Stimulated activated effector memory CD8-positive, alpha-beta T cell treated with anti-CD3 and anti-CD28 coated beads, Interleukin-12 subunit alpha, Interleukin-12 subunit beta, amount 100 ng/mL, for 72 hours (primary cell): ENCODE measurements around the gene CAMK2B.

Experiments used
- ATAC-seq: fragments of 150-1000 bp; cut with Tn5 transposase; 2 replicates; pipeline ENCODE4 v1.10.0; 2021
- DNase-seq, 2 donors: peaks; one replicate each; pipeline ENCODE4 v3.0.0; 2021 to 2022; ENCODE audit warnings: low spot score in 2 of 2
- H3K27ac Mint-ChIP-seq: one replicate; pipeline ENCODE4 v1.8.0; 2022; ENCODE audit warnings: mild to moderate bottlenecking, mixed read lengths
- H3K36me3 Mint-ChIP-seq: one replicate; pipeline ENCODE4 v1.8.0; 2022; ENCODE audit warnings: mild to moderate bottlenecking, mixed read lengths
- H3K4me1 Mint-ChIP-seq: one replicate; pipeline ENCODE4 v1.8.0; 2022; ENCODE audit warnings: mixed read lengths
- H3K4me3 Mint-ChIP-seq: one replicate; pipeline ENCODE4 v1.8.0; 2022; ENCODE audit warnings: mild to moderate bottlenecking, mixed read lengths
- H3K9me3 Mint-ChIP-seq: one replicate; pipeline ENCODE4 v1.8.0; 2022; ENCODE audit warnings: mixed read lengths

The CAMK2B gene

GRCh38 chr7:44232901-44233715, 92.3 kb downstream of the CAMK2B start:
- Mint-ChIP-seq H3K27ac (no peak overlapping the region), H3K36me3 (no peaks in the 10 kb centered on the region), H3K4me3 (no peak overlapping the region), H3K9me3 (no peaks in the 10 kb centered on the region), H3K4me1 (no peaks in the 10 kb centered on the region)
- ATAC-seq (no peak), DNase-seq (no peak)

GRCh38 chr7:44232396-44232795, 93.0 kb downstream of the CAMK2B start:
- H3K4me1 Mint-ChIP-seq = no peaks in the 10 kb centered on the region
- no peaks in the 10 kb centered on the region for H3K9me3 Mint-ChIP-seq
- DNase-seq = no peak
- no peak overlapping the region for H3K4me3 Mint-ChIP-seq
- ATAC-seq = no peak
- no peaks in the 10 kb centered on the region for H3K36me3 Mint-ChIP-seq
- no peak overlapping the region for H3K27ac Mint-ChIP-seq

- no peak for ATAC-seq
- Mint-ChIP-seq H3K4me3 (no peak overlapping the region), H3K36me3 (no peaks in the 10 kb centered on the region)
Observed at GRCh38 chr7:44231088-44231487, 94.3 kb downstream of the CAMK2B start.

GRCh38 chr7:44230286-44230685, 95.1 kb downstream of the CAMK2B start:
- H3K4me3 Mint-ChIP-seq = no peak overlapping the region
- no peaks in the 10 kb centered on the region for H3K9me3 Mint-ChIP-seq
- DNase-seq = no peak
- no peak for ATAC-seq
- no peak overlapping the region for H3K27ac Mint-ChIP-seq
- no peaks in the 10 kb centered on the region for H3K36me3 Mint-ChIP-seq
- H3K4me1 Mint-ChIP-seq = no peaks in the 10 kb centered on the region

More at GRCh38 chr7:44231088-44231487, 94.3 kb downstream of the CAMK2B start:
- DNase-seq = no peak
- Mint-ChIP-seq H3K9me3 (no peaks in the 10 kb centered on the region), H3K27ac (no peak overlapping the region), H3K4me1 (no peaks in the 10 kb centered on the region)

- Mint-ChIP-seq H3K27ac (no peak overlapping the region), H3K4me1 (no peaks in the 10 kb centered on the region), H3K4me3 (no peak overlapping the region), H3K9me3 (no peaks in the 10 kb centered on the region), H3K36me3 (no peaks in the 10 kb centered on the region)
- DNase-seq = no peak
- ATAC-seq = no peak
Observed at GRCh38 chr7:44229546-44230105, 95.8 kb downstream of the CAMK2B start.

- no peaks in the 10 kb centered on the region for H3K9me3 Mint-ChIP-seq
- H3K36me3 Mint-ChIP-seq = no peaks in the 10 kb centered on the region
Observed at GRCh38 chr7:44228571-44229350, 96.6 kb downstream of the CAMK2B start.

DNA sequence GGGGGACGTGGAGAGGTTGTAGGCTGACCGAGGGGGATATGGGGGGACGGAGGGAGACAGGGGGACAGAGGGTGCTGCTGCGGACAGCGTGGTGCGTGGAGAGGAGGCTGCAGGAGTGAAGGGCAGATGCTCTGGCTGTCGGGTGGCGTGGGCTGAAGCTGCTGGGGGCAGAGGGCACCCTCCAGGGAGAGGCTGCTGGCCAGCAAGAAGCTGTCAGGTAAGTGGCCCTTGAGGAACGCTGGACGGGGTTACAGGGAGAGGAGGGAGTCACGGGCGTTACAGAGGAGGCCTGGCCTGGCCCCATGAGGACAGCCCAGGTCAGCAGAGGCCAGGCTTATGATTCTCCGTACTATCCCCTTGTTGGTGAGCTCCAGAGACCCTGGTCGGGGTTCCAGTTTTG, 97.5 kb downstream of the CAMK2B start:
- no peak for ATAC-seq
- no peak overlapping the region for H3K27ac Mint-ChIP-seq
- H3K9me3 Mint-ChIP-seq = no peaks in the 10 kb centered on the region
- no peak for DNase-seq
- H3K36me3 Mint-ChIP-seq = no peaks in the 10 kb centered on the region
- H3K4me3 Mint-ChIP-seq = no peak overlapping the region
- no peaks in the 10 kb centered on the region for H3K4me1 Mint-ChIP-seq

More at GRCh38 chr7:44228571-44229350, 96.6 kb downstream of the CAMK2B start:
- Mint-ChIP-seq H3K27ac (no peak overlapping the region), H3K4me3 (no peak overlapping the region), H3K4me1 (no peaks in the 10 kb centered on the region)
- no peak for ATAC-seq
- no peak for DNase-seq

DNA sequence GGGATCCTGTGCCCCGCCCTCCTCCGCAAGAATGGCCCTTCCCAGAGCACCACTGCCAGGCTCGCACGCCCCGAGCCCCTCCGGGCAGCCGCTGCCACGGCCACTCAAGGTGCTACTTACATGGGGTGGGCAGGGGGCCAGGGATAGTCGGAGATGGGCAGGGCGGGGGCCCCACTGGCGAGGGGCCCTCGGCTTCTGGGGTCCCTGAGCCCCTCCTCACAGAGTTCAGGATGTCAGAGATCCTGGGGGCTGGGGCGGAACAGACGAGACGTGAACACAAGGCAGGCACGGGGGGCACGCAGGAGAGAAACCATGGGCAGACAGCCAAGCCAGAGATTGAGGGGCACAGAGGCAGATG, 99.0 kb downstream of the CAMK2B start:
- H3K9me3 Mint-ChIP-seq = no peaks in the 10 kb centered on the region
- ATAC-seq (no peak), DNase-seq (no peak)
- H3K4me1 Mint-ChIP-seq = no peaks in the 10 kb centered on the region
- no peak overlapping the region for H3K4me3 Mint-ChIP-seq
- H3K36me3 Mint-ChIP-seq = no peaks in the 10 kb centered on the region
- peak overlapping the region; percentile 54 for H3K27ac Mint-ChIP-seq

GRCh38 chr7:44225566-44226395, 99.6 kb downstream of the CAMK2B start:
- no peaks in the 10 kb centered on the region for H3K4me1 Mint-ChIP-seq
- no peaks in the 10 kb centered on the region for H3K9me3 Mint-ChIP-seq
- ATAC-seq (no peak), DNase-seq (no peak)
- no peaks in the 10 kb centered on the region for H3K36me3 Mint-ChIP-seq
- no peak overlapping the region for H3K4me3 Mint-ChIP-seq
- H3K27ac Mint-ChIP-seq = peak overlapping the region; percentile 54

DNA sequence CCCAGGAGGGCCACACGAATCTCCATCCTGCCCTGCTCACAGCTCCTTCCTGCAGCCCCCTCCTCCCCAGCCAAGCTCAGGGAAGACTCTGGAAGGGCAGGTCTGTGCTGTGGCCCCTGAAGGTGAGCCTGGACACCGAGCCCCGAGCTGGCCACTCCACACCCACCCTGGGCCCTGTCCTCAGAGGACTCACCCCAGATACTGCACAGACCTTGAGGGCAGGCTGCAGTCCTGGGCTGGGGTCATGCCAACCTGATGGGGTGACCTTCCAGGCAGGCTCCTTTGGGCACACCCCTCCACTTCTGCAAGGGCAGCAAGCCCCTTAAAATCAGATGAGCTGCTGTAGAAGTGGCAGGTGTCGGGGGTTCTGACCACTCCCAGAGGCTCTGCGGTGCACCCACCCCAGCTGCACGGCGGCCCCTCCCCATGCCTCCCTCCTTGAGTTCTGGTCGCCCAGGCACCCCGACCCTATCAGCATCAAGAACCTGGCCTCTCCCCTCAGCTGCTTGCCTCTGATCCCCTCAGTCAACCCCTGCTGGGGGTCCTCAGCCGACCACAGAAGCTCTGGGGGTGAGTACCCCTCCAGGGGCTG, 100.3 kb downstream of the CAMK2B start:
- DNase-seq = no peak
- Mint-ChIP-seq H3K36me3 (no peaks in the 10 kb centered on the region), H3K4me1 (no peaks in the 10 kb centered on the region)

DNA sequence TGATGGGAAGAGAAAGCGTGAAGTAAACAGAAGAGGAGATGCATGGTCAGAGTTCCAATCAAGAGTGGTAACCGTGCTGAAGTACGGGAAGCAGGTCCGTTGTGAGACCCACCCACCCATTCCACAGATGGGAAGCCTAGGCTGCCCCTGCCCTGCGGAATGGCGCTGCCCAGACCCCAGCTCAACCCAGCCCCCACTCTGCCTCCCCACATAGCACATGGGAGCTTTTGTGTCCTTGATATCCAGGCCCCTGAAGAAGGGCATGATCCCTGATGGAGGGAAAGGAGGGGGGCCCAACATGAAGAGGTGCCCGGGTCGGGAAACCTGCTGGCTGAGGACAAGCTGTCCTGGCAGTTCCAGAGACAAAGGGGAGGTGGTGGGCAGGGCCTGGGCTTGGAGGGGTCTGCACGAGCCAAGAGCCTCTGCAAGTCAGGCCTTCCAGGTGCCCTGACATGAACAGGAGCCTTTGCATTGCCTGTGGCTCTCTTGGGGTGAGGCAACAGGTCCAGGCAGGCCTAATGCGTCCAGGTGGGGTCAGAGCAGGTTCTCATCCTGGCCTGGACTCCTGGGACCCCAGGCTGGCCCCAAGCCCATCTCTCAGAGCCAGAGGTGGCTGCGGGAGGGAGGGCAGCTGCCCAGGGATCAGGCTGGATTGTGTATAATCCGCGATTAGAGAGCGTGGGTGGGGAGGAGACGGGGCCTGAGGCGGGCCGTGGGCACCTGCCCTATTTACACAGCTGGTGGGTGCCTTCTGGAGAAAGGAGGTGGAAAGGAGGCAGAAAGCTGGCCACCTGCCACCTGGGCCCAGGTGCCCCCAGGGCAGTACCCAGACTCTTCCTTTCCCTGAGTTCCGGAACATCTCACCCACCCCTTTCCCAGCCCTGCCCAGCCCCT, 101.1 kb downstream of the CAMK2B start:
- DNase-seq (no peak), ATAC-seq (no peak)
- no peaks in the 10 kb centered on the region for H3K36me3 Mint-ChIP-seq
- no peaks in the 10 kb centered on the region for H3K9me3 Mint-ChIP-seq
- H3K27ac Mint-ChIP-seq = no peak overlapping the region
- no peak overlapping the region for H3K4me3 Mint-ChIP-seq
- no peaks in the 10 kb centered on the region for H3K4me1 Mint-ChIP-seq

More for the DNA sequence above, 100.3 kb downstream of the CAMK2B start:
- no peak overlapping the region for H3K27ac Mint-ChIP-seq
- H3K9me3 Mint-ChIP-seq = no peaks in the 10 kb centered on the region
- H3K4me3 Mint-ChIP-seq = no peak overlapping the region
- no peak for ATAC-seq

DNA sequence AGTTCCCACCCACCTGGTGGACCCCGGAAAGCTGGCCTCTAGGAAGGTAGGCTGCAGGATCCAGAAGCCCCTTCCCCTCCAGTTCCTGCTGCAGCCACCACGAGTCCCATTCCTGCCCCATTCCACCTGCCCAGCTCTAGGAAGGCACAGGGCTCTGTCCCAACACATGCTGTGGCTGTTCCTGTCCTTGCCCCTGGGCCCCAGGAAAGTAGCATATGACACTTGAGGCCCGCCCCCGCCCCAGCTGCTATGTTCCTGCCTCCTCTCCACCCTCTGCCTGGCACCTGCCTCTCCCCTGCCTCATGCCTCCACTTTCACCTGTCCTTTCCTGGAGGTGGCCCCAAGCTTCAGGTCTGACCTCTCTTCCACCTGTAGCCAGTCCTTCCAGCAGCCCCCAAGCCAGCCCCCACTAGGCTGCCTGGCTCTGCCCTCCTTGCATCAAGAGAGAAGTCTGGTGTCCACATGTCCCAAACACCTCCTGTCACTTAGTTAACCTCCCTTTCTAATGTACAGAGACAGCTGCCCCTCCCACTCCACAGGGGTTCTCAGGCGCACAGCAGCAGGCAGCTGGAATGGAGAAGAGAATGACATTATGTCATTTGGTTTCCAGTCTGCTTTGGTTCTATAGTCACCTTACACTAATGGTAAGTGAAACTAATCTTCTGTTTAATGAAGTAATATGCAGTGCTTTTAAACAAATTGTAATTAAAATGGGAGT, 101.9 kb downstream of the CAMK2B start:
- ATAC-seq (no peak), DNase-seq (no peak)
- H3K9me3 Mint-ChIP-seq = no peaks in the 10 kb centered on the region
- no peak overlapping the region for H3K27ac Mint-ChIP-seq
- H3K36me3 Mint-ChIP-seq = no peaks in the 10 kb centered on the region
- no peak overlapping the region for H3K4me3 Mint-ChIP-seq
- no peaks in the 10 kb centered on the region for H3K4me1 Mint-ChIP-seq

- no peak for DNase-seq
- Mint-ChIP-seq H3K4me3 (no peak overlapping the region), H3K9me3 (no peaks in the 10 kb centered on the region), H3K36me3 (no peaks in the 10 kb centered on the region), H3K4me1 (no peaks in the 10 kb centered on the region), H3K27ac (no peak overlapping the region)
- no peak for ATAC-seq
Observed at GRCh38 chr7:44222776-44223261, 102.6 kb downstream of the CAMK2B start.
